ENCODE measurements around the gene PPP1R13L. TPM values are rescaled to one million over a fixed set of nuclear protein-coding genes. Genes with fewer than 3 reads are reported as not detected.

The PPP1R13L gene
- total RNA-seq, 4 donors from 2014 or later: 11.9 to 64.2 (median 35.8) TPM

DNA sequence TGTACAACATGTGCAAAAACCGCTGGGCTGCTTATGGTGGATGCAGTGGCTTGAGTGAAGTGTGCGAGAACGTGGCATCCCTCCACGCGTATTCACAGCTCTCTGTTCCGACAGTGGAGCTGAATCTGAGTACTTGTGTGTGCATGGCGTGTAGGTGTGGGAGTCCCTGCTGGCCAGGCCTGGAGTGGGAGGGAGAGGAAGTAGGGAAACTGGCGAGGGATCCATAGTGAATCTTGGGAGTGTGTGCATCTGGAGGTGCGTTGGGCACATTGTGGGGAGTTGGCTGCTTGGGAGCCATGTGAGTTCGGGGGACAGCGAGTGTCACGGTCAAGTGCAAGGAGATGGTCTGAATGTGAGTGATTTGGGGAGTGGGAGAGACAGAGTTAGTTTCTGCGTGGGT, 62.0 kb downstream of the PPP1R13L start:
- no peaks in the 10 kb centered on the region for H3K27me3 ChIP-seq
- peaks cover 0 to 6% of the 10 kb centered on the region in 2 donors for H3K4me1 ChIP-seq
- no peak overlapping the region for H3K4me3 ChIP-seq (replicated peaks in 1 of 3)
- H3K9me3 ChIP-seq: no peaks in the 10 kb centered on the region
- WGBS, 2 donors: 69 to 73% methylated on average over 13 of the region's 13 CpGs
- TF ChIP-seq, protein P1, sequence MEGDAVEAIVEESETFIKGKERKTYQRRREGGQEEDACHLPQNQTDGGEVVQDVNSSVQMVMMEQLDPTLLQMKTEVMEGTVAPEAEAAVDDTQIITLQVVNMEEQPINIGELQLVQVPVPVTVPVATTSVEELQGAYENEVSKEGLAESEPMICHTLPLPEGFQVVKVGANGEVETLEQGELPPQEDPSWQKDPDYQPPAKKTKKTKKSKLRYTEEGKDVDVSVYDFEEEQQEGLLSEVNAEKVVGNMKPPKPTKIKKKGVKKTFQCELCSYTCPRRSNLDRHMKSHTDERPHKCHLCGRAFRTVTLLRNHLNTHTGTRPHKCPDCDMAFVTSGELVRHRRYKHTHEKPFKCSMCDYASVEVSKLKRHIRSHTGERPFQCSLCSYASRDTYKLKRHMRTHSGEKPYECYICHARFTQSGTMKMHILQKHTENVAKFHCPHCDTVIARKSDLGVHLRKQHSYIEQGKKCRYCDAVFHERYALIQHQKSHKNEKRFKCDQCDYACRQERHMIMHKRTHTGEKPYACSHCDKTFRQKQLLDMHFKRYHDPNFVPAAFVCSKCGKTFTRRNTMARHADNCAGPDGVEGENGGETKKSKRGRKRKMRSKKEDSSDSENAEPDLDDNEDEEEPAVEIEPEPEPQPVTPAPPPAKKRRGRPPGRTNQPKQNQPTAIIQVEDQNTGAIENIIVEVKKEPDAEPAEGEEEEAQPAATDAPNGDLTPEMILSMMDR (IDR thresholded peaks at IDR 0.05): no peak
- no peak for TF ChIP-seq POLR2A (IDR thresholded peaks at IDR 0.05)
- no peak overlapping the region for H3K27ac ChIP-seq
- DNase-seq: no peak
- intact Hi-C loops (cut with DNase I): loop anchor here (5.0 kb wide), 1 partner anchor 91 kb away; the partner anchor contains the start of gene MARK4
- H3K36me3 ChIP-seq: no peaks in the 10 kb centered on the region

- no peaks in the 10 kb centered on the region for H3K9me3 ChIP-seq
- H3K27me3 ChIP-seq: no peaks in the 10 kb centered on the region
- H3K4me3 ChIP-seq (replicated peaks in 1 of 3): peak overlapping the region in 1 of 3 donors; percentile 40
- no peaks in the 10 kb centered on the region for H3K36me3 ChIP-seq
- intact Hi-C loops (cut with DNase I): loop anchor here (5.0 kb wide), 1 partner anchor 89 kb away; the partner anchor contains the start of gene MARK4
- no peak overlapping the region for H3K27ac ChIP-seq
- H3K4me1 ChIP-seq: peaks cover 0 to 6% of the 10 kb centered on the region in 2 donors
- WGBS, 2 donors: 20 to 25% methylated on average over 15 to 16 of the region's 25 CpGs
- peak; percentile 11 to 17 for DNase-seq
- TF ChIP-seq, protein P1 (IDR thresholded peaks at IDR 0.05): no peak
Observed at GRCh38 chr19:45340899-45341453, 63.9 kb downstream of the PPP1R13L start.

GRCh38 chr19:45340232-45340898, 64.5 kb downstream of the PPP1R13L start, which contains the start of gene KLC3:
TSS of gene KLC3 (plus strand) at chr19:45340750. CDS start at chr19:45345542, 4,792 bp downstream.
- no peaks in the 10 kb centered on the region for H3K9me3 ChIP-seq
- H3K4me1 ChIP-seq: peaks cover 0 to 6% of the 10 kb centered on the region in 2 donors
- intact Hi-C loops (cut with DNase I): loop anchor here (5.0 kb wide), 1 partner anchor 88 kb away; the partner anchor contains the start of gene MARK4
- peak within 1 kb of the TSS in 1 of 3 donors; percentile 40 for H3K4me3 ChIP-seq (replicated peaks in 1 of 3)
- peak; percentile 44 for DNase-seq
- WGBS, 2 donors: 19 to 34% methylated on average over 17 to 20 of the region's 50 CpGs
- no peaks in the 10 kb centered on the region for H3K36me3 ChIP-seq
- no peaks in the 10 kb centered on the region for H3K27me3 ChIP-seq
- TF ChIP-seq, protein P1 (IDR thresholded peaks at IDR 0.05): no peak
- TF ChIP-seq POLR2A (IDR thresholded peaks at IDR 0.05): no peak
- no peak within 1 kb of the TSS for H3K27ac ChIP-seq

DNA sequence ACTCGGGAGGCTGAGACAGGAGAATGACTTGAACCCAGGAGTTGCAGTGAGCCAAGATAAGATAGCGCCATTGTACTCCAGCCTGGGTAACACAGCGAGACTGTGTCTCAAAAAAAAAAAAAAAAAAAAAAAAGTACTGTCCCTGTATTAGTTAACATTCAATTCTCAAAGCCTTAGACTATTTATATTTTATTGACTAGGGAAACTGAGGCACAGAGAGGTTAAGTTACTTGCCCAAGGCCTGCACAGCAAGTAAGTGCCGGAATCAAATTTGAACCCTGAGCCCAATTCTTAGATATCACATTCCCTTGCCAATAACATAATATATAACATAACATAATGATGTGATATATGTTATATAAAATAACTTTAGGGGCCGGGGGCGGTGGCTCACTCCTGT, 65.2 kb downstream of the PPP1R13L start:
- H3K27me3 ChIP-seq: no peaks in the 10 kb centered on the region
- no peak overlapping the region for H3K4me3 ChIP-seq (replicated peaks in 1 of 3)
- H3K27ac ChIP-seq: no peak overlapping the region
- no peaks in the 10 kb centered on the region for H3K36me3 ChIP-seq
- H3K4me1 ChIP-seq: peaks cover 0 to 6% of the 10 kb centered on the region in 2 donors
- WGBS, 2 donors: 91% methylated on average over 6 of the region's 6 CpGs
- no peak for DNase-seq
- no peaks in the 10 kb centered on the region for H3K9me3 ChIP-seq
- intact Hi-C loops (cut with DNase I): loop anchor here (5.0 kb wide), 1 partner anchor 87 kb away; the partner anchor contains the start of gene MARK4
- TF ChIP-seq, protein P1 (IDR thresholded peaks at IDR 0.05): no peak
- no peak for TF ChIP-seq POLR2A (IDR thresholded peaks at IDR 0.05)
